Skeletal muscle tissue (tissue), 4 donors: Measurements from ENCODE around the gene SNRPD1. TPM values are rescaled to one million over a fixed set of nuclear protein-coding genes. Genes with fewer than 3 reads are reported as not detected.
"Not testable (repeated sequence)": the region's sequence is repeated elsewhere in the genome, so short reads cannot be mapped to it uniquely, and the experiment has no call there.

Source experiments
- H3K27ac ChIP-seq: one replicate; pipeline ENCODE4 v1.7.0; 2013; ENCODE audit warnings: mild to moderate bottlenecking, low read depth, low read length, inconsistent platforms
- H3K27me3 ChIP-seq, 3 donors: one replicate each; pipeline ENCODE4 v1.7.0; 2013; ENCODE audit warnings: low read length in 3 of 3; ENCODE audit not compliant: control insufficient read depth in 3 of 3, insufficient read depth in 3 of 3
- H3K36me3 ChIP-seq, 3 donors: one replicate each; pipeline ENCODE4 v1.7.0; 2013; ENCODE audit warnings: low read length in 3 of 3; ENCODE audit not compliant: control insufficient read depth in 3 of 3, insufficient read depth in 3 of 3
- H3K4me1 ChIP-seq, 3 donors: one replicate each; pipeline ENCODE4 v1.7.0; 2013; ENCODE audit warnings: low read length in 3 of 3, mild to moderate bottlenecking in 3 of 3; ENCODE audit not compliant: control insufficient read depth in 3 of 3, insufficient read depth in 3 of 3
- H3K4me3 ChIP-seq, 3 donors: one replicate each; pipeline ENCODE4 v1.7.0; 2013; ENCODE audit warnings: low read length in 3 of 3
- H3K9ac ChIP-seq, 3 donors: one replicate each; pipeline ENCODE4 v1.7.0; 2013; ENCODE audit warnings: low read length in 3 of 3, mild to moderate bottlenecking in 3 of 3, moderate library complexity in 2 of 3, low read depth in 1 of 3
- H3K9me3 ChIP-seq, 3 donors: one replicate each; pipeline ENCODE4 v1.7.0; 2013; ENCODE audit warnings: low read length in 3 of 3; ENCODE audit not compliant: control insufficient read depth in 3 of 3
- total RNA-seq: library from RNA; depleted of rRNA; stranded (reverse); fragments of >200 nt; gene quantifications from one replicate; pipeline ENCODE4 v1.2.3, GENCODE V29; 2014
- donor health status: Osteomylitis.

Gene SNRPD1
- total RNA-seq, 1 donor from 2014 or later = 14.1 TPM

DNA sequence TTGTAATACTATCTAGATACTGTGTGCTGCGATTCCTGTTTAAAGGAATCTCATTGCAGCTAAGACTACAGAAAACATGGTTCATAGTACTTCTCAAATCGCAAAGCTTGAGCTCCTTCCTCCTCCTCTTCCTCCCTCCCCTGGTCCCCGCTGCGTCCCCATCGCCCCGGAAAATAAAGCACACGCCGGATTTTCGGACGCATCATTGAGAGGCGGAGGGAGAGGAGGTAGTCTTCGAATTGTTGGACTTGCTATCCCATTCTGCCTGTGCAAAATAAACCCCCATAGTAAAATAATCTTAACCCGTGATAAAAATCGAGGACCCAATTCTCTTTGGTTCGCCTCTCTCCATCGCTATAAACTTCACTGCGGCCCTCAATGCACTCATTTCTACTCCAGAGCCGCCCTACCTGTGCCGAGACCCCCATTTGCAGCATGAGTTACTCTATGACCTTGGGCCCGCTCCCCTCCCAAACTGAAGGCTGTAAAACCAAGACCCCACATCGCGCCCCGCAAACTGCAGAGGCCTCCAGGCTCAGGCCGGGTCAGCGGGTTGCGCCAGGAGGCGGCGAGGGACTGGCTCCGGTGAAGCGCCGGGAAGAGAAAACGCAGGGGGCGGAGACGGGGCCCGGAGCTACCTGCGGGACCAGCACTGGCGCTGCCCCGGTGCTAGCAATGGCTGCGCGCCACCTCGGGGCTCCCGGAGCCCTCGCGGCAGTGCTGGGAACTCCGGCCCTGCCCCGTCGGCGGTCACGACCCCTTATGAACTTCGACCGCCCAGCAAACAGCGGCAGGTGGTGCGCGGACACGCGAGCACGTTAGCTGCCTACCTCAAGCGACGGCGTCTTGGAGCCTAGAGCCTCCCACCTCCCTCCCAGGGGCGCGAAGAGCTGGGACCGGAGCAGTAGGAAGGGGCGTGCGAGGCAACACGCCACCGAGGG, 12.3 kb upstream of the SNRPD1 start:
- H3K27ac ChIP-seq = peak overlapping the region; percentile 98
- H3K4me1 ChIP-seq = peaks cover 9 to 23% (median 13%) of the 10 kb centered on the region in 3 donors
- H3K27me3 ChIP-seq = no peaks in the 10 kb centered on the region
- H3K9ac ChIP-seq = peak overlapping the region; percentile 98 to 100 (median 99)
- H3K4me3 ChIP-seq = peak overlapping the region; percentile 94 to 100 (median 100)
- no peaks in the 10 kb centered on the region for H3K9me3 ChIP-seq
- H3K36me3 ChIP-seq = peaks cover 0 to 2% (median 0%) of the 10 kb centered on the region in 3 donors

- Histone ChIP-seq H3K9me3 (no peaks in the 10 kb centered on the region), H3K36me3 (peaks cover 0 to 2% (median 0%) of the 10 kb centered on the region in 3 donors), H3K4me3 (peak within 1 kb of the TSS; percentile 94 to 100 (median 100)), H3K9ac (peak within 1 kb of the TSS; percentile 98 to 100 (median 99)), H3K4me1 (peaks cover 9 to 23% (median 13%) of the 10 kb centered on the region in 3 donors), H3K27me3 (no peaks in the 10 kb centered on the region), H3K27ac (peak within 1 kb of the TSS; percentile 98)
Measured at GRCh38 chr18:21600526-21601410, 11.3 kb upstream of the SNRPD1 start, which contains the start of gene ESCO1. TSS of gene ESCO1 (minus strand) at chr18:21600704. CDS start at chr18:21574843, 25,861 bp downstream.

DNA sequence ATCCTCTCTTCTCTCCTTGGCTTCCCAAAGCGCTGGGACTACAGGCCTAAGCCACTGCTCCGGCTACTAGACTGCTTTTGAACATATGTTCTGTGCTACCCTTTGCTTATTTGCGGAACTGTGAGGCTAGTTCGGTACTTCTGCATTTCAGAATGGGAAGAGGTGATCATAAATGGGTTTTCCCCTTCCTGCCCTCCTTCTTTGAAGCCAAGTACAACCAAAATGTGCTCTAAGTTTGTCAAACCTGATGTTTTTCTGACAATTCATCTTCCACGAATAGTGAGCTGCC, 9.9 kb upstream of the SNRPD1 start:
- H3K27me3 ChIP-seq = no peaks in the 10 kb centered on the region
- no peak overlapping the region for H3K27ac ChIP-seq
- H3K4me3 ChIP-seq = no peak overlapping the region
- H3K9ac ChIP-seq = no peak overlapping the region
- peaks cover 0 to 2% (median 0%) of the 10 kb centered on the region in 3 donors for H3K36me3 ChIP-seq
- no peaks in the 10 kb centered on the region for H3K9me3 ChIP-seq
- peaks cover 9 to 23% (median 13%) of the 10 kb centered on the region in 3 donors for H3K4me1 ChIP-seq

GRCh38 chr18:21604671-21605070, 7.4 kb upstream of the SNRPD1 start:
- peaks cover 0 to 2% (median 0%) of the 10 kb centered on the region in 3 donors for H3K36me3 ChIP-seq
- no peak overlapping the region for H3K9ac ChIP-seq
- H3K27ac ChIP-seq = no peak overlapping the region
- H3K9me3 ChIP-seq = no peaks in the 10 kb centered on the region
- H3K4me3 ChIP-seq = no peak overlapping the region
- H3K27me3 ChIP-seq = no peaks in the 10 kb centered on the region
- H3K4me1 ChIP-seq = peaks cover 0 to 7% (median 1%) of the 10 kb centered on the region in 3 donors

GRCh38 chr18:21605213-21605612, 6.9 kb upstream of the SNRPD1 start:
- peaks cover 0 to 2% (median 0%) of the 10 kb centered on the region in 3 donors for H3K36me3 ChIP-seq
- no peaks in the 10 kb centered on the region for H3K9me3 ChIP-seq
- H3K27me3 ChIP-seq = no peaks in the 10 kb centered on the region
- H3K9ac ChIP-seq = no peak overlapping the region
- H3K27ac ChIP-seq = no peak overlapping the region
- H3K4me1 ChIP-seq = peaks cover 0 to 2% (median 0%) of the 10 kb centered on the region in 3 donors
- no peak overlapping the region for H3K4me3 ChIP-seq

DNA sequence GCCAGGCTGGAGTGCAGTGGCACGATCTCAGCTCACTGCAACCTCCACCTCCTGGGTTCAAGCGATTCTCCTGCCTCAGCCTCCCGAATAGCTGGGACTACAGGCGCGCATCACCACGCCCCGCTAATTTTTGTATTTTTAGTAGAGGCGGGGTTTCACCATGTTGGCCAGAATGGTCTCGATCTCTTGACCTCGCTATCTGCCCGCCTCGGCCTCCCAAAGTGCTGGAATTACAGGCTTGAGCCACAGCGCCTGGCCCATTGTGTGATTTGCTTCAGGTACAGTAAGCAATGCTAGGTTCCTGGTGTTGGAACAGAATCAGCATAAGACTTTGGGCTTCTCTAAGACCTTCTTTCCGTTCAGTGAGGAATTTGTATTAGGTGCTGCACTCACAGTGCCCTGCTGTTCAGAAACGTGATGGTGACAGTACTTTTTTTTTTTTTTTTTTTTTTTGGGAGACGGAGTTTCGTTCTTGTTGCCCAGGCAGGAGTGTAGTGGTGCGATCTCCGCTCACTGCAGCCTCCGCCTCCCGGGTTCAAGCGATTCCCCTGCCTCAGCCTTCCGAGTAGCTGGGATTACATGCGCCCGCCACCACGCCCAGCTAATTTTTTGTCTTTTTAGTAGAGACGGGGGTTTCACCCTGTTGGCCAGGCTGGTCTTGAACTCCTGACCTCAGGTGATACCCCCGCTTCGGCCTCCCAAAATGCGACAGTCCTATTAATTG, 551 bp upstream of the SNRPD1 start:
- H3K9me3 ChIP-seq, H3K27me3 ChIP-seq, H3K36me3 ChIP-seq: not testable (repeated sequence)
- H3K4me3 ChIP-seq = peak overlapping the region; percentile 94 to 98 (median 95)
- peak overlapping the region; percentile 88 to 89 (median 88) for H3K9ac ChIP-seq
- peaks cover 7 to 11% (median 10%) of the 10 kb centered on the region in 3 donors for H3K4me1 ChIP-seq
- peak overlapping the region; percentile 71 for H3K27ac ChIP-seq

DNA sequence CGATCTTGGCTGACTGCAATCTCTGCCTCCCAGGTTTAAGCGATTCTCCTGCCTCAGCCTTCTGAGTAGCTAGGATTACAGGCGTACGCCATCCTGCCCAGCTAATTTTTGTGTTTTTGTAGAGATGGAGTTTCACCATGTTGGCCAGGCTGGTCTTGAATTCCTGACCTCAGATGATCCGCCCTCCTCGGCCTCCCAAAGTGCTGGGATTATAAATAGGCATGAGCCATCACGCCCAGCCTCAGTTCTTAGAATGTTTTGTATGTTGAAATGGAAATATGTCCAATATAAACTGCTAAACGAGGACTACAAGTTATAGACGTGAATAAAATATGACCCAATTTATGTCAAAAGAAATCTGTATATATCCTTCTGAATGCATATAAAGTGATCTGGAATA, 9.5 kb downstream of the SNRPD1 start:
- Histone ChIP-seq H3K36me3 (peaks cover 2 to 20% (median 16%) of the 10 kb centered on the region in 3 donors), H3K27ac (peak overlapping the region; percentile 68)
- H3K27me3 ChIP-seq, H3K9ac ChIP-seq, H3K4me1 ChIP-seq, H3K9me3 ChIP-seq, H3K4me3 ChIP-seq: not testable (repeated sequence)

DNA sequence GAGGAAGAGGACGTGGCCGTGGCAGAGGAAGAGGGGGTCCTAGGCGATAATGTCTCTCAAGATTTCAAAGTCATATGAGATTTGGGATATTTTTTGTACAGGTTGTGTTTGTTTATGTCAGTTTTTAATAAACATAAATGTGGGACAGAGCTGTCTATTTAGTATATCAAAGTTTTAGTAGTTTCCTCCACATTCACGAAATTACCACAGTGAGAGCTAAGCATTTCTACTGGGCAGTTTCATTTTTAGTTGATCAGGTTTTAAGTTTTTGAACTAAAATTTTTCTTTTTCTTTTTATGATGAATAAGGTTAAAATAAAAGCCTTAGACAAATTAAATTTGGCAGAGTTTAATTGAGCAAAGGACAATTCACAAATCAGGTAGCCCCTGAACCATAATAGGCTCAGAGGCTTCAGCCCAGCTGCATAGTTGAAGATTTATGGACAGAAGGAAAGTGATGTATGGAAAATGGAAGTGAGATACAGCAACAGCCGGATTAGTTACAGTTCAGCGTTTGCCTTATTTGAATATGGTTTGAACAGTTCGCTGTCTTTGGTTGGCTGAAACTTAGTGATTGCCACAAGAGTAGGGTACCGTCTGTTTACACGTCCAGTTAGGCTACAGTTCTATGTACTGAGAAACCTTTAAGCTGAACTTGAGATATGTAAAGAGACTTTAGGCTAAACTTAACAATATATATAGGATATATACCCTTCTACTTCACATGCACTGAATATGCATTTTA, 17.1 kb downstream of the SNRPD1 start:
- H3K4me1 ChIP-seq = no peaks in the 10 kb centered on the region

GRCh38 chr18:21632393-21632792, 20.3 kb downstream of the SNRPD1 start:
- Histone ChIP-seq H3K4me1 (no peaks in the 10 kb centered on the region), H3K27me3 (no peaks in the 10 kb centered on the region), H3K27ac (no peak overlapping the region), H3K36me3 (peaks cover 8 to 18% (median 18%) of the 10 kb centered on the region in 3 donors), H3K9me3 (no peaks in the 10 kb centered on the region), H3K9ac (no peak overlapping the region), H3K4me3 (no peak overlapping the region)

More for the DNA sequence above, 17.1 kb downstream of the SNRPD1 start:
- no peaks in the 10 kb centered on the region for H3K27me3 ChIP-seq
- H3K9me3 ChIP-seq = no peaks in the 10 kb centered on the region
- no peak overlapping the region for H3K4me3 ChIP-seq
- no peak overlapping the region for H3K9ac ChIP-seq
- no peak overlapping the region for H3K27ac ChIP-seq
- peaks cover 10 to 29% (median 25%) of the 10 kb centered on the region in 3 donors for H3K36me3 ChIP-seq
